GM12801 (cell line): ENCODE measurements around the gene CKS1B.

Source experiments
- CTCF ChIP-seq: IDR thresholded peaks from one replicate; pipeline ENCODE4 v1.5.1; 2011; ENCODE audit warnings: control low read depth; ENCODE audit not compliant: insufficient read length; ENCODE audit errors: extremely low read depth

CKS1B gene

GRCh38 chr1:154988058-154988954, 13.8 kb downstream of the CKS1B start:
- TF ChIP-seq CTCF: no peak

DNA sequence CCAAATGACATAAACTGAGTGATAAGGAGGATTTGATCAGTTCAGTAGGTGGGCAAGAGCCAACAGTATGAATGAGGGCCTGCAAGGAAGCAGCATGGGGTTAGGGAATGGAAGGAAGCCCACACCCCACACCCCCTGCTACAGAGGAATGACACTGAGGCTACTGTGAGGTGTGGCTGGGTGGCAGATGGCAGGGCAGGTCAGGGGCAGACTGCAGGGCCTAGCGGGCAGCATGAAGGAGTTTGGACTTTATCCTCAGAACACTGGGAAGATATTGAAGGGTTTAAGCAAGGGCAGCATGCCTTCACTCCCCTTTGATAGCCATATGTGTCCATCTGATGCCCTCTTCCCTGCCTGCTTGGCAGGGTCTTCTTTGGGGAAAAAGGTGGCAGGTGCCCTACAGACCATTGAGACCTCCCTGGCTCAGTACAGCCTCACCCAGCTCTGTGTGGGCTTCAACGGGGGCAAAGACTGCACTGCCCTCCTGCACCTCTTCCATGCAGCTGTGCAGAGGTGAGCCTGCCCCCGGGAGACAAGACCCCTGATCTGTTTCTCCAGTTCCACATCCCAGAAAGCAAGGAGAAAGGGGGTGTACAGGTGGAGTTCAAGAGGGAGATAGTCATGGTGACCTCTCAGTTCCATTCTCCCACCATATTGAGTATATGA, 14.8 kb downstream of the CKS1B start:
- TF ChIP-seq CTCF: no peak

- TF ChIP-seq CTCF: no peak
Measured at GRCh38 chr1:154990276-154990675, 15.8 kb downstream of the CKS1B start.

- no peak for TF ChIP-seq CTCF
Measured at GRCh38 chr1:154992721-154993571, 18.5 kb downstream of the CKS1B start.

DNA sequence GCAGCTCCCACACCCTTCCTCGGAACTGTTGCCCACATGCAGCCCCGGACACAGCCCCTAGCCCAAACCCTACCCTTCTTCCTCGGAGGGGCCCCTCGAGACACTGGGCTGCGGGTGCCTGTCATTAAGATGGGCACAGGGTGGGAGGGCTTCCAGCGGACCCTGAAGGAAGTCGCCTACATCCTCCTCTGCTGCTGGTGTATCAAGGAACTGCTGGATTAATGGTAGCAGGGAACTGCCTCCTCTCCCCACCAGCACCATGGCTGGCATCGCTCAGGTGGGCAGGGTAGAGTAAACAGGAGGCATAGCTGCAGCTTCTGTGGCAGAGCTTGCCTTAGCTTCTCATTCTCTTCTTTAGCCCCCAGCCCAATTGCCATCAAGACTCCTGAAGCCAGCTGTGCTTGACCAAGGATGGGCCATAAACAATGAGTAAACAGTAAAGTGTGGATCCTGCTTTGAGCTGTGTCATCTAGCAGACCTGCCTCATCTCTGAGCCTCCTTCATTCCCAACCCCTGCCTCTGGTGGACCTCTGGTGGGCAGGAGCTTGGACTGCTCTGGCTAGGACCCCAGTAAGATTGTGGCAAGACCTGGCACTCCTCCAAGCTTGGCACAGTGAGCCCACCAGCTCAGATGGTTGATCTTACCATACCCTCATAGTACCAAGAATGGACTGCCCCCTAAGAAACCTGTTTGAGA, 19.2 kb downstream of the CKS1B start, which contains the start of gene LENEP:
Gene LENEP, plus strand, starts transcription at position 15 of the 697 bp plus-strand sequence. Its CDS starts 22 bp downstream, at position 37.
- no peak for TF ChIP-seq CTCF

DNA sequence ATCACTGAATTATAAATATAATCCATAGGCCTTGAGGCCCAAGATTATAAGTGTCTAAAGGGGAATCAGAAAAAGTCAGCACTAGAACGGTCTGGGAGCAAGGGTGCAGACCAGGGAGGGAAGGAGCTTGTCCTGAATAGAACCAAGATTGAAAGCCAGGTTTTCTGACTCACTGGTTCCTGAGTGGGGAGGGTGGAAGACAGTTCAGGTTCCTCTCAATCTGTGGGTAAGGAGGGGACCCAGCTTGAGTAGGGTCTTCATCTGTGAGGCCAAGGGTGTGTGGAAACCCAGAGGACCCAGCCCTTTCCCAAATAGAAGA, 19.7 kb downstream of the CKS1B start:
- no peak for TF ChIP-seq CTCF
